Neural crest cell (in vitro differentiated cells): ENCODE data around the gene LATS1. TPM values are rescaled to one million over a fixed set of nuclear protein-coding genes. Genes with fewer than 3 reads are reported as not detected.
"Not testable (repeated sequence)": the region's sequence is repeated elsewhere in the genome, so short reads cannot be mapped to it uniquely, and the experiment has no call there.

ENCODE experiments used
- DNase-seq: peaks from one replicate; pipeline ENCODE4 v3.0.0; 2021; ENCODE audit warnings: low read depth, mixed read lengths, low spot score
- H3K27ac Mint-ChIP-seq: one replicate; pipeline ENCODE4 v1.8.0; 2021; ENCODE audit warnings: mild to moderate bottlenecking, mixed read lengths; ENCODE audit not compliant: unreplicated experiment
- H3K27me3 Mint-ChIP-seq: 2 replicates; pipeline ENCODE4 v1.8.0; 2021; ENCODE audit warnings: low read depth, mild to moderate bottlenecking, mixed read lengths
- H3K36me3 Mint-ChIP-seq: 2 replicates; pipeline ENCODE4 v1.8.0; 2021; ENCODE audit warnings: low read depth, mild to moderate bottlenecking, mixed read lengths
- H3K4me1 Mint-ChIP-seq: 2 replicates; pipeline ENCODE4 v1.8.0; 2021; ENCODE audit warnings: mixed read lengths
- H3K4me3 Mint-ChIP-seq: one replicate; pipeline ENCODE4 v1.8.0; 2021; ENCODE audit warnings: mild to moderate bottlenecking, mixed read lengths
- H3K9me3 Mint-ChIP-seq: 2 replicates; pipeline ENCODE4 v1.8.0; 2021; ENCODE audit warnings: mixed read lengths
- CTCF ChIP-seq: fragments of 200-600 bp; sonication (generic); conservative IDR thresholded peaks from 2 replicates; pipeline ENCODE4 v1.5.0; 2021; ENCODE audit warnings: antibody characterized with exemption, mild to moderate bottlenecking
- total RNA-seq: library from RNA; stranded (reverse); gene quantifications from 2 replicates; pipeline ENCODE4 v1.2.1, GENCODE V29; 2021

The LATS1 gene
- total RNA-seq, 1 donor from 2014 or later = 27.4 TPM

- H3K9me3 Mint-ChIP-seq = no peaks in the 10 kb centered on the region
- peaks cover 9% of the 10 kb centered on the region for H3K4me1 Mint-ChIP-seq
- H3K27me3 Mint-ChIP-seq = no peaks in the 10 kb centered on the region
- H3K36me3 Mint-ChIP-seq = no peaks in the 10 kb centered on the region
- TF ChIP-seq CTCF = no peak
- peak overlapping the region; percentile 10 for H3K27ac Mint-ChIP-seq
- H3K4me3 Mint-ChIP-seq = no peak overlapping the region
- DNase-seq = no peak
These were observed 37.7 kb upstream of the LATS1 start for GRCh38 chr6:149755300-149756260.

GRCh38 chr6:149754548-149754947 lies 36.6 kb upstream of the LATS1 start:
- no peak overlapping the region for H3K27ac Mint-ChIP-seq
- H3K36me3 Mint-ChIP-seq = no peaks in the 10 kb centered on the region
- peaks cover 11% of the 10 kb centered on the region for H3K4me1 Mint-ChIP-seq
- no peak overlapping the region for H3K4me3 Mint-ChIP-seq
- no peak for DNase-seq
- H3K9me3 Mint-ChIP-seq = no peaks in the 10 kb centered on the region
- H3K27me3 Mint-ChIP-seq = no peaks in the 10 kb centered on the region
- TF ChIP-seq CTCF = no peak

- peak overlapping the region; percentile 67 for H3K4me3 Mint-ChIP-seq
- H3K9me3 Mint-ChIP-seq, DNase-seq, H3K36me3 Mint-ChIP-seq, H3K27ac Mint-ChIP-seq, H3K27me3 Mint-ChIP-seq: not testable (repeated sequence)
- peaks cover 15% of the 10 kb centered on the region for H3K4me1 Mint-ChIP-seq
These were observed 35.4 kb upstream of the LATS1 start for GRCh38 chr6:149753374-149753637.

GRCh38 chr6:149752600-149753373 lies 34.9 kb upstream of the LATS1 start:
- Mint-ChIP-seq H3K27ac (no peak overlapping the region), H3K9me3 (no peaks in the 10 kb centered on the region), H3K4me3 (peak overlapping the region; percentile 67), H3K4me1 (peaks cover 15% of the 10 kb centered on the region), H3K27me3 (no peaks in the 10 kb centered on the region), H3K36me3 (no peaks in the 10 kb centered on the region)
- DNase-seq = no peak
- TF ChIP-seq CTCF = no peak

GRCh38 chr6:149751920-149752319 lies 34.0 kb upstream of the LATS1 start:
- Mint-ChIP-seq H3K4me3 (peak overlapping the region; percentile 59), H3K4me1 (peaks cover 21% of the 10 kb centered on the region)
- not testable (repeated sequence) for H3K36me3 Mint-ChIP-seq, H3K9me3 Mint-ChIP-seq, H3K27ac Mint-ChIP-seq, H3K27me3 Mint-ChIP-seq, DNase-seq

GRCh38 chr6:149751239-149751638 lies 33.3 kb upstream of the LATS1 start:
- Mint-ChIP-seq H3K27ac (no peak overlapping the region), H3K4me1 (peaks cover 28% of the 10 kb centered on the region), H3K9me3 (no peaks in the 10 kb centered on the region), H3K4me3 (peak overlapping the region; percentile 92), H3K27me3 (no peaks in the 10 kb centered on the region), H3K36me3 (no peaks in the 10 kb centered on the region)
- no peak for DNase-seq
- no peak for TF ChIP-seq CTCF
